ENCODE measurements around the gene TIGIT.

TIGIT gene

DNA sequence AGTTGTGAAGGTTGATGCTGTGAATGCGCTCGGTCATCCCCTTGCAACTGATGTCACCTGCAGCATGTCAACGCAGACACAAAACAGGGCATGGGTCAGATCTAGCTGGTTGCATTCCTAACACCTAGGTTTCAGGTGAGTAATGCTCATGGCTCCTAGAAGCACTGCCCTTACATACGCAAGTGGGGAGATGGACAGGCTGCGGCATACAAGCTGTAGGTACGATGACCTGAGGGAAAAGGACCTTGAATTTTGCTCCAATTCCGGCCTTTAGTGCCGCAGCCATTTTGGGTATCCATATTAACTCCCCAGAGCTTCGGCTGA, 58.0 kb downstream of the TIGIT start:
- DNase-seq = no peak

DNA sequence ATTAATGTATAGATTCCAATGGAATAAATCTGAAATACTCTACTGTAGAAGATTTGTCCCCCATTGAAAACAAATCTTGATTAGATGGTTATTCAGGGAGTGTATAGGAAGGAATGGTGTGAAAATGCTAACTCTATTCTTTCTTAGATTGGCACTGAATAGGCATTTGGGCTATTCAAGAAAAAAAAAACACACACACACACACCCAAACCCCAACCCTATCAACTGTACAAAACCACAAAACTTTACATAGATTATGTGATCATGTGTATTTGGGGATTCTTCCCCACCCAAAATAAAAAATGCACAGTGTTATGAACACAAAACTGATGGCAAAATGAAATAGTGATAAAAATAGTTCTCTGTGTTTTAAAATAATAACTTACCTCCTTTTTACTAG, 61.8 kb downstream of the TIGIT start:
- DNase-seq = no peak

DNA sequence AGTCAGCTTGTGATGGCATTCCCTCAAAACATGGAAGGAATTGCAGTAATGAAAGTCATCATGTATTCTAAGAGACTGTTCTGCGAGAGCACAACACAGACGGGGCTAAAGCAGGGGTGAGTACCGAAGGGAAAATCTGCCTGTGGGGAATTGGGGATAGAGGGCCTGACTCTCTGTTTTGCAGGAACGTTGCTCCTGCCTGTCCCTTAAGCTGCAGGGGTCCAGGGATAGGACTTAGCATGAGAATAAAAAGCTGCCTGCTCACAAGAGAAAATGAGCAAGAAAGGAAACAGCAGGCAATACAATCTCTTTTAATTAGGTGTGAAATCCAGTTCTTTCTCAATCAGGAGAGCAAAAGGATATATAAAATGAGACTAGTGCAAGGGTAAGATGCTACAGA, 62.2 kb downstream of the TIGIT start:
- no peak for DNase-seq

DNA sequence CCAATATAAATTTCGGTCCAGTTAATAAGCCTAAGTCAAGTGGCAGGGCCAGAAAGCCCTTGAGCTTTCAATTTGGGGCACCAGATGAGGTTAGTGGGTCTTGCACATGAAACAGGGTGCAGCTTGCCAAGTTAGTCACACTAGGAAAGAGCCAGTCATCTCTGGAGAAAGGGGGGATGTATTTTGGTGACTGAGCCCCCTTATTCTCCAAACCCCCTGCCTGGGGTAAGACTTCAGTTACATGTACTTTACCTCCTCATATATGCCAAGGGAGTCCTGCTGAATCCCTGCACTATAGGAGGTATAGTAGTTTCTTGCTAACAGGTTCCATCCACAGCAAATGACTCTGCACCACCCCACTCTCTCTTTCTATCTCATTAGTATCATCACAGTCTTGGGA, 62.7 kb downstream of the TIGIT start:
- DNase-seq = no peak

Measured in right kidney (tissue), 1 donor.